HG03442 (cell line): ENCODE measurements around the gene COX19.
A peak's percentile ranks its signal among the peaks of the same experiment; 100 is the strongest.

Experiments used
- ATAC-seq: cut with Tn5 transposase; IDR thresholded peaks from one replicate; pipeline ENCODE4 v1.9.1; 2021; ENCODE audit warnings: mild to moderate bottlenecking, moderate library complexity; ENCODE audit not compliant: unreplicated experiment

COX19 gene

GRCh38 chr7:974820-975681 lies at the start of gene COX19:
Gene COX19, minus strand, starts transcription at chr7:975549. Its CDS starts 40 bp downstream, at chr7:975509.
- peak; percentile 73 for ATAC-seq

GRCh38 chr7:1024331-1024841 lies 49.0 kb upstream of the COX19 start:
- peak; percentile 44 for ATAC-seq

- no peak for ATAC-seq
Observed at GRCh38 chr7:1022801-1023465, 47.6 kb upstream of the COX19 start.

- ATAC-seq, result no peak
Observed at GRCh38 chr7:1022356-1022755, 47.0 kb upstream of the COX19 start.

GRCh38 chr7:1021931-1022330 lies 46.6 kb upstream of the COX19 start:
- ATAC-seq, result no peak

GRCh38 chr7:1021366-1021765 lies 46.0 kb upstream of the COX19 start:
- no peak for ATAC-seq

GRCh38 chr7:1020849-1021251 lies 45.5 kb upstream of the COX19 start:
- ATAC-seq, result no peak

GRCh38 chr7:1019789-1020610 lies 44.7 kb upstream of the COX19 start:
- no peak for ATAC-seq

- no peak for ATAC-seq
Observed at GRCh38 chr7:1019255-1019785, 44.0 kb upstream of the COX19 start.

- ATAC-seq, result no peak
Observed at GRCh38 chr7:1018334-1018695, 43.0 kb upstream of the COX19 start.

- ATAC-seq, result no peak
Observed at GRCh38 chr7:1017586-1018333, 42.4 kb upstream of the COX19 start.

GRCh38 chr7:1016577-1017531 lies 41.5 kb upstream of the COX19 start:
- ATAC-seq, result no peak

- no peak for ATAC-seq
Observed at GRCh38 chr7:1015196-1016121, 40.1 kb upstream of the COX19 start.

GRCh38 chr7:1014681-1015080 lies 39.3 kb upstream of the COX19 start:
- ATAC-seq, result no peak

GRCh38 chr7:1013581-1013980 lies 38.2 kb upstream of the COX19 start:
- no peak for ATAC-seq

- ATAC-seq, result no peak
Observed at GRCh38 chr7:1012716-1013095, 37.4 kb upstream of the COX19 start.

GRCh38 chr7:1012004-1012715 lies 36.8 kb upstream of the COX19 start:
- no peak for ATAC-seq
